Endothelial cell of umbilical vein (primary cell): Measurements from ENCODE around the gene KRTAP10-9. TPM values are rescaled to one million over a fixed set of nuclear protein-coding genes. Genes with fewer than 3 reads are reported as not detected.
"Not testable (repeated sequence)": the region's sequence is repeated elsewhere in the genome, so short reads cannot be mapped to it uniquely, and the experiment has no call there.

ENCODE experiments used
- BruUV-seq: library from RNA; stranded (reverse); fragments of 400-500 nt; replicated peaks from 2 replicates; lab custom pipeline; 2021; lab: Mats Ljungman, UMichigan
- CTCF ChIA-PET: fragments of 300-600, 350-600 bp; sonication (Branson Sonifier 250); formaldehyde crosslinking; loops from one replicate; lab custom pipeline; 2021; ENCODE audit warnings: antibody characterized with exemption, inconsistent platforms; lab: Charles Lee
- POLR2A ChIA-PET: fragments of 300-600, 350-600 bp; sonication (Branson Sonifier 250); formaldehyde crosslinking; loops from one replicate; lab custom pipeline; 2021; ENCODE audit warnings: antibody characterized with exemption, inconsistent platforms; lab: Charles Lee
- DNase-seq: peaks from one replicate; pipeline ENCODE4 v3.0.0-alpha.2; 2011; ENCODE audit warnings: low read depth, low spot score
- FAIRE-seq: peaks from 2 replicates; lab custom pipeline; 2011; peaks lifted over from hg19 to GRCh38; lab: Jason Lieb, UNC
- H2AFZ ChIP-seq: 2 replicates; pipeline ENCODE4 v1.6.0; 2012; ENCODE audit warnings: low read depth, low read length, control low read depth, inconsistent platforms
- H3K27ac ChIP-seq: 2 replicates; pipeline ENCODE4 v1.5.1; 2011; ENCODE audit warnings: low read depth, mild to moderate bottlenecking, control low read depth, low read length, moderate library complexity; ENCODE audit not compliant: insufficient read depth
- H3K27me3 ChIP-seq, 2 experiments: 2 replicates each; pipeline versions ENCODE4 v1.6.0 to v1.6.1; 2011; ENCODE audit warnings: low read length in 2 of 2, mixed read lengths in 1 of 2; ENCODE audit not compliant: control insufficient read depth in 2 of 2, insufficient read depth in 2 of 2
- H3K36me3 ChIP-seq, 2 experiments: 2 replicates in 1 of 2; 3 replicates in 1 of 2; pipeline ENCODE4 v1.5.1; 2011; ENCODE audit warnings: low read length in 2 of 2, mild to moderate bottlenecking in 1 of 2, moderate library complexity in 1 of 2; ENCODE audit not compliant: control insufficient read depth in 2 of 2, insufficient read depth in 2 of 2; ENCODE audit errors: extremely low read depth in 1 of 2
- H3K4me1 ChIP-seq: 3 replicates; pipeline ENCODE4 v1.5.1; 2011; ENCODE audit warnings: mild to moderate bottlenecking, low read length; ENCODE audit not compliant: control insufficient read depth, insufficient read depth; ENCODE audit errors: extremely low read depth
- H3K4me2 ChIP-seq: 2 replicates; pipeline ENCODE4 v1.6.1; 2011; ENCODE audit warnings: low read length, control low read depth, mixed read lengths; ENCODE audit not compliant: insufficient read depth
- H3K4me3 ChIP-seq, 3 experiments: fragments of 200-600 bp in 1 of 3; sonication (generic), shearing (Covaris generic) in 1 of 3; replicated peaks in 1 of 3; 2 replicates each; pipeline ENCODE4 v1.5.1; 2011 to 2016; ENCODE audit warnings: control low read depth in 3 of 3, low read length in 3 of 3, mild to moderate bottlenecking in 2 of 3, inconsistent platforms in 1 of 3, low read depth in 1 of 3, moderate library complexity in 1 of 3; ENCODE audit not compliant: insufficient read depth in 1 of 3
- H3K79me2 ChIP-seq: 2 replicates; pipeline ENCODE4 v1.6.0; 2012; ENCODE audit warnings: low read length, inconsistent platforms; ENCODE audit not compliant: control insufficient read depth, insufficient read depth
- H3K9ac ChIP-seq: replicated peaks from 2 replicates; pipeline ENCODE3; 2011; ENCODE audit warnings: low read length, control low read depth; ENCODE audit not compliant: insufficient read depth; ENCODE audit errors: extremely low read depth
- H3K9me1 ChIP-seq: replicated peaks from 3 replicates; pipeline ENCODE4 v1.6.0; 2011; ENCODE audit warnings: mild to moderate bottlenecking, low read length; ENCODE audit not compliant: control insufficient read depth, insufficient read depth; ENCODE audit errors: extremely low read depth
- H3K9me3 ChIP-seq: replicated peaks from 2 replicates; pipeline ENCODE4 v1.5.1; 2012; ENCODE audit warnings: low read length, inconsistent platforms; ENCODE audit not compliant: control insufficient read depth, insufficient read depth
- H4K20me1 ChIP-seq: replicated peaks from 2 replicates; pipeline ENCODE3; 2011; ENCODE audit warnings: mild to moderate bottlenecking, low read length; ENCODE audit not compliant: control insufficient read depth, insufficient read depth; ENCODE audit errors: extremely low read depth
- FOS ChIP-seq: IDR thresholded peaks from 2 replicates; pipeline ENCODE4 v1.6.1; 2011; ENCODE audit warnings: mild to moderate bottlenecking, low read length, moderate library complexity, borderline replicate concordance; ENCODE audit not compliant: insufficient read depth
- MYC ChIP-seq: IDR thresholded peaks from one replicate; pipeline ENCODE4 v1.6.1; 2011; ENCODE audit warnings: mild to moderate bottlenecking, low read depth, low read length
- POLR2AphosphoS5 ChIP-seq: IDR thresholded peaks from 2 replicates; pipeline ENCODE4 v1.6.1; 2012; ENCODE audit warnings: low read depth, mild to moderate bottlenecking, control low read depth, low read length, moderate library complexity; ENCODE audit not compliant: insufficient read depth
- dilution Hi-C: fragments of 300-500 bp; cut with MboI; formaldehyde crosslinking; loops from one replicate; pipeline ENCODE4 v1.15.0; 2019; ENCODE audit warnings: low sequenced_read_pairs; ENCODE audit not compliant: extremely low pct_ligation_motif_present
- intact Hi-C: fragments of 100-400 bp; cut with micrococcal nuclease; formaldehyde crosslinking; loops from one replicate; pipeline ENCODE4 v1.10.0; 2022
- polyA plus RNA-seq, 4 experiments: library from polyadenylated mRNA; depleted of rRNA in 3 of 4; stranded (reverse) in 3 of 4; unstranded in 1 of 4; fragments of >200 nt; gene quantifications; 2 replicates each; pipeline versions ENCODE4 v1.2.1 to v1.2.3, GENCODE V29; 2011 to 2012; ENCODE audit warnings: missing spikeins in 1 of 4
- total RNA-seq: library from RNA; stranded (reverse); gene quantifications from 2 replicates; pipeline ENCODE4 v1.2.3, GENCODE V29; 2021

Gene KRTAP10-9
- total and polyA plus RNA-seq, 2 donors (not counting 3 experiments of a cell fraction or from before 2014, with no cell fraction given): not detected

DNA sequence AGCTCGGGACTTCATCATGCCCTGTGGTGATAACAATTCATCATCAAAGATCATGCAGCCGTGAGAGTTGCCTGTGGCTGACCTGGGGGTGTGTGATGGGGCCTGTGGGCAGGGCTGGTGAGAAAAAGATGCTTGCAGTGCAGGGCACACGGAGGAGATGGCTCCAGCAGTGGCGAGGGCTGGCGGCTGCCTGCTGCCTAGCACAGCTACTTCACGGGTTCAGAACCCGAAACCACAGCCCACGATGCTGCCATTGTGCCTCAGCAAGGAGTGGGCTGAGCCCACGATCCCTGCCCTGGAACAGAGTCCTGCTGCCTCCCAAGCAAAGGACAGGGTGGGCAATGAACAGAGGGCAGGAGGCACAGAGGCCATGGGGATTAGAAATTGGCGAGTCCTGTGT, 631 bp upstream of the KRTAP10-9 start:
- ChIA-PET POLR2A (no interaction called here), CTCF (no interaction called here)
- no peaks in the 10 kb centered on the region for H4K20me1 ChIP-seq
- dilution Hi-C loops (no loop called here), intact Hi-C loops (no loop called here)
- TF ChIP-seq MYC: no peak
- no peak for TF ChIP-seq POLR2AphosphoS5
- TF ChIP-seq FOS: no peak
- H2AFZ ChIP-seq: no peak overlapping the region
- DNase-seq (no peak), FAIRE-seq (no peak)
- H3K4me1 ChIP-seq: no peaks in the 10 kb centered on the region
- H3K4me2 ChIP-seq: no peak overlapping the region
- no peaks in the 10 kb centered on the region for H3K27me3 ChIP-seq
- no peak overlapping the region for H3K27ac ChIP-seq
- no peaks in the 10 kb centered on the region for H3K79me2 ChIP-seq
- H3K9me1 ChIP-seq: no peaks in the 10 kb centered on the region
- H3K36me3 ChIP-seq: no peaks in the 10 kb centered on the region
- no peaks in the 10 kb centered on the region for H3K9me3 ChIP-seq
- BruUV-seq: no TSS peak
- no peak overlapping the region for H3K4me3 ChIP-seq
- H3K9ac ChIP-seq: no peak overlapping the region

DNA sequence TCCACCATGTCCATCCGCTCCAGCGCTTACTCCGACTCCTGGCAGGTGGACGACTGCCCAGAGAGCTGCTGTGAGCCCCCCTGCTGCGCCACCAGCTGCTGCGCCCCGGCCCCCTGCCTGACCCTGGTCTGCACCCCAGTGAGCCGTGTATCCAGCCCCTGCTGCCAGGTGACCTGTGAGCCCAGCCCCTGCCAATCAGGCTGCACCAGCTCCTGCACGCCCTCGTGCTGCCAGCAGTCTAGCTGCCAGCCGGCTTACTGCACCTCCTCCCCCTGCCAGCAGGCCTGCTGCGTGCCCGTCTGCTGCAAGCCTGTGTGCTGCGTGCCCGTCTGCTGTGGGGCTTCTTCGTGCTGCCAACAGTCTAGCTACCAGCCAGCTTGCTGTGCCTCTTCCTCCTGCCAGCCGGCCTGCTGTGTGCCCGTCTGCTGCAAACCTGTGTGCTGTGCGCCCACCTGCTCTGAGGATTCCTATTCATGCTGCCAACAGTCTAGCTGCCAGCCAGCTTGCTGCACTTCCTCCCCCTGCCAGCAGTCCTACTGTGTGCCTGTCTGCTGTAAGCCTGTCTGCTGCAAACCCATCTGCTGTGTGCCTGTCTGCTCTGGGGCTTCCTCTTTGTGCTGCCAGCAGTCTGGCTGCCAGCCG, 409 bp downstream of the KRTAP10-9 start:
- H3K4me3 ChIP-seq, H3K79me2 ChIP-seq, H2AFZ ChIP-seq, H3K36me3 ChIP-seq, intact Hi-C loops, CTCF ChIA-PET, POLR2A ChIA-PET, DNase-seq, H4K20me1 ChIP-seq, H3K9me3 ChIP-seq, H3K9me1 ChIP-seq, H3K4me2 ChIP-seq, H3K27me3 ChIP-seq, H3K27ac ChIP-seq, H3K4me1 ChIP-seq, dilution Hi-C loops, BruUV-seq, FAIRE-seq, H3K9ac ChIP-seq: not testable (repeated sequence)

DNA sequence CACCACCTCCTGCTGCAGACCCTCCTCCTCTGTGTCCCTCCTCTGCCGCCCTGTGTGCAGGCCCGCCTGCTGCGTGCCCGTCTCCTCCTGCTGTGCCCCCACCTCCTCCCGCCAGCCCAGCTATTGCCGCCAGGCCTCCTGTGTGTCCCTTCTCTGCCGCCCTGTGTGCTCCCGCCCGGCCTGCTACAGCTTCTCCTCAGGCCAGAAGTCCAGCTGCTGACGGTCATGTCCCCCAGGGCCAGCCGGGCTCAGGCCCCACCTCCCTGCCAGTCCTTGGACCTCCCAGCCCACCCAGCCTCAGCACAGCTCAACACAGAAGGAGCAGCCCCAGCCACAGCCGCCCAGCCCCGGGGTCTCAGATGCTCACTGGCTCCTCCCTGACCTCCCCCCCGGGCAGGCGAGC, 939 bp downstream of the KRTAP10-9 start:
- H3K27ac ChIP-seq, DNase-seq, FAIRE-seq, H2AFZ ChIP-seq, H3K9me1 ChIP-seq, H3K4me1 ChIP-seq, H3K4me3 ChIP-seq, H4K20me1 ChIP-seq, BruUV-seq, dilution Hi-C loops, H3K9me3 ChIP-seq, H3K79me2 ChIP-seq, H3K4me2 ChIP-seq, intact Hi-C loops, H3K27me3 ChIP-seq, POLR2A ChIA-PET, CTCF ChIA-PET, H3K36me3 ChIP-seq, H3K9ac ChIP-seq: not testable (repeated sequence)
